Trophoblast cell (in vitro differentiated cells and primary cell): ENCODE results near the gene DENND4A.

ENCODE experiments used
- DNase-seq, 2 donors: peaks; one replicate each; pipeline ENCODE4 v3.0.0-alpha.2; 2016
- H2AFZ ChIP-seq: 2 replicates; pipeline ENCODE4 v1.6.1; 2013; ENCODE audit warnings: low read length, moderate library complexity, mild to moderate bottlenecking; ENCODE audit not compliant: insufficient read depth, poor library complexity
- H2AK5ac ChIP-seq: 2 replicates; pipeline ENCODE4 v1.6.1; 2013; ENCODE audit warnings: mild to moderate bottlenecking, low read length
- H2BK120ac ChIP-seq: 2 replicates; pipeline ENCODE4 v1.6.1; 2013; ENCODE audit warnings: low read length, mild to moderate bottlenecking, moderate library complexity; ENCODE audit not compliant: insufficient read depth, poor library complexity
- H2BK12ac ChIP-seq: 2 replicates; pipeline ENCODE4 v1.6.1; 2013; ENCODE audit warnings: mild to moderate bottlenecking, low read length, moderate library complexity
- H2BK5ac ChIP-seq: 2 replicates; pipeline ENCODE4 v1.6.1; 2013; ENCODE audit warnings: low read length, low read depth, moderate library complexity, mild to moderate bottlenecking; ENCODE audit not compliant: poor library complexity
- H3K14ac ChIP-seq: 2 replicates; pipeline ENCODE4 v1.6.1; 2013; ENCODE audit warnings: mild to moderate bottlenecking, low read length
- H3K18ac ChIP-seq: 2 replicates; pipeline ENCODE4 v1.6.1; 2013; ENCODE audit warnings: mild to moderate bottlenecking, low read length
- H3K23ac ChIP-seq: 2 replicates; pipeline ENCODE4 v1.6.1; 2013; ENCODE audit warnings: low read length
- H3K27ac ChIP-seq: 2 replicates; pipeline ENCODE4 v1.5.1; 2013; ENCODE audit warnings: low read depth, mild to moderate bottlenecking, inconsistent platforms, low read length, moderate library complexity
- H3K27me3 ChIP-seq: 2 replicates; pipeline ENCODE4 v1.6.1; 2013; ENCODE audit warnings: inconsistent platforms, mild to moderate bottlenecking, low read length, moderate library complexity; ENCODE audit not compliant: insufficient read depth
- H3K36me3 ChIP-seq, 2 experiments: 1 replicate in 1 of 2; 2 replicates in 1 of 2; pipeline ENCODE4 v1.6.1; 2013; ENCODE audit warnings: low read length in 2 of 2, mild to moderate bottlenecking in 2 of 2, moderate library complexity in 1 of 2; ENCODE audit not compliant: insufficient read depth in 2 of 2, control insufficient read depth in 1 of 2
- H3K4ac ChIP-seq: 2 replicates; pipeline ENCODE4 v1.6.1; 2013; ENCODE audit warnings: low read depth, mild to moderate bottlenecking, low read length, moderate library complexity
- H3K4me1 ChIP-seq, 2 experiments: 1 replicate in 1 of 2; 2 replicates in 1 of 2; pipeline ENCODE4 v1.6.1; 2013; ENCODE audit warnings: low read length in 2 of 2, mild to moderate bottlenecking in 2 of 2, moderate library complexity in 1 of 2; ENCODE audit not compliant: insufficient read depth in 2 of 2, control insufficient read depth in 1 of 2
- H3K4me2 ChIP-seq: 2 replicates; pipeline ENCODE4 v1.6.1; 2013; ENCODE audit warnings: inconsistent platforms, mild to moderate bottlenecking, low read length, moderate library complexity
- H3K4me3 ChIP-seq: 2 replicates; pipeline ENCODE4 v1.5.1; 2013; ENCODE audit warnings: mild to moderate bottlenecking, low read depth, low read length, inconsistent platforms
- H3K79me1 ChIP-seq: one replicate; pipeline ENCODE4 v1.6.1; 2013; ENCODE audit warnings: low read length
- H3K79me2 ChIP-seq: 2 replicates; pipeline ENCODE4 v1.6.1; 2013; ENCODE audit warnings: low read length, mild to moderate bottlenecking; ENCODE audit not compliant: control insufficient read depth, insufficient read depth, poor library complexity
- H3K9ac ChIP-seq: 2 replicates; pipeline ENCODE4 v1.6.1; 2013; ENCODE audit warnings: mild to moderate bottlenecking, low read length
- H3K9me3 ChIP-seq: 2 replicates; pipeline ENCODE4 v1.6.1; 2013; ENCODE audit warnings: low read depth, mild to moderate bottlenecking, control low read depth, inconsistent platforms, low read length; ENCODE audit not compliant: insufficient read depth
- H4K12ac ChIP-seq: 2 replicates; pipeline ENCODE4 v1.6.1; 2013; ENCODE audit warnings: low read depth, mild to moderate bottlenecking, low read length, moderate library complexity
- H4K8ac ChIP-seq: 2 replicates; pipeline ENCODE4 v1.6.1; 2013; ENCODE audit warnings: low read depth, mild to moderate bottlenecking, low read length, moderate library complexity
- H4K91ac ChIP-seq: one replicate; pipeline ENCODE4 v1.6.1; 2013; ENCODE audit warnings: low read depth, mild to moderate bottlenecking, low read length, moderate library complexity
- WGBS: extraction: QIAGEN DNeasy Blood & Tissue Kit; methylation state at CpG from one replicate; pipeline ENCODE4 v1.1.7; 2013; ENCODE audit warnings: missing lambda C conversion rate; ENCODE audit not compliant: insufficient read length, insufficient coverage; ENCODE audit errors: extremely low coverage; 5-methylcytosine and 5-hydroxymethylcytosine counted together

DENND4A gene

GRCh38 chr15:65766422-65767263, 25.4 kb downstream of the DENND4A start:
- no CpG with 5 or more reads among the region's 3 CpGs for WGBS
- Histone ChIP-seq H4K8ac (no peak overlapping the region), H2BK120ac (no peak overlapping the region), H3K36me3 (no peaks in the 10 kb centered on the region), H3K4me2 (no peak overlapping the region), H2BK5ac (no peak overlapping the region), H2AFZ (no peak overlapping the region), H3K14ac (no peak overlapping the region), H3K9me3 (no peaks in the 10 kb centered on the region), H3K4me3 (no peak overlapping the region), H3K9ac (no peak overlapping the region), H4K12ac (no peak overlapping the region), H3K18ac (no peak overlapping the region), H3K23ac (no peak overlapping the region), H3K27me3 (no peaks in the 10 kb centered on the region), H4K91ac (no peak overlapping the region), H2BK12ac (no peak overlapping the region), H3K79me1 (no peaks in the 10 kb centered on the region), H3K4me1 (no peaks in the 10 kb centered on the region), H3K79me2 (no peaks in the 10 kb centered on the region), H2AK5ac (no peak overlapping the region), H3K4ac (no peak overlapping the region), H3K27ac (no peak overlapping the region)
- no peak for DNase-seq

- Histone ChIP-seq H4K91ac (no peak overlapping the region), H2BK120ac (no peak overlapping the region), H3K79me2 (no peaks in the 10 kb centered on the region), H2BK12ac (no peak overlapping the region), H3K18ac (no peak overlapping the region), H3K27ac (no peak overlapping the region), H3K36me3 (no peaks in the 10 kb centered on the region), H3K14ac (no peak overlapping the region), H4K12ac (no peak overlapping the region), H3K23ac (no peak overlapping the region), H4K8ac (no peak overlapping the region), H3K9ac (no peak overlapping the region), H3K4me2 (no peak overlapping the region), H3K4me3 (no peak overlapping the region), H3K79me1 (no peaks in the 10 kb centered on the region), H3K4ac (no peak overlapping the region), H3K27me3 (no peaks in the 10 kb centered on the region), H3K4me1 (no peaks in the 10 kb centered on the region), H2AK5ac (no peak overlapping the region), H2AFZ (no peak overlapping the region), H3K9me3 (no peaks in the 10 kb centered on the region), H2BK5ac (no peak overlapping the region)
- no CpG with 5 or more reads among the region's 2 CpGs for WGBS
- no peak for DNase-seq
These were observed 27.0 kb downstream of the DENND4A start for GRCh38 chr15:65765106-65765505.

- H2BK5ac ChIP-seq = no peak overlapping the region
- H3K9me3 ChIP-seq = no peaks in the 10 kb centered on the region
- H3K27ac ChIP-seq = no peak overlapping the region
- no peak overlapping the region for H3K14ac ChIP-seq
- H4K12ac ChIP-seq = no peak overlapping the region
- H3K4me3 ChIP-seq = no peak overlapping the region
- H3K18ac ChIP-seq = no peak overlapping the region
- DNase-seq = no peak
- H3K79me2 ChIP-seq = no peaks in the 10 kb centered on the region
- H3K4ac ChIP-seq = no peak overlapping the region
- no peak overlapping the region for H2AK5ac ChIP-seq
- H4K8ac ChIP-seq = no peak overlapping the region
- H3K27me3 ChIP-seq = no peaks in the 10 kb centered on the region
- H3K9ac ChIP-seq = no peak overlapping the region
- no peaks in the 10 kb centered on the region for H3K79me1 ChIP-seq
- no peak overlapping the region for H3K4me2 ChIP-seq
- no peak overlapping the region for H4K91ac ChIP-seq
- no CpG with 5 or more reads among the region's 5 CpGs for WGBS
- H3K36me3 ChIP-seq = no peaks in the 10 kb centered on the region
- H3K23ac ChIP-seq = no peak overlapping the region
- H2AFZ ChIP-seq = no peak overlapping the region
- H3K4me1 ChIP-seq = no peaks in the 10 kb centered on the region
- no peak overlapping the region for H2BK120ac ChIP-seq
- no peak overlapping the region for H2BK12ac ChIP-seq
These were observed 28.9 kb downstream of the DENND4A start for GRCh38 chr15:65762914-65763787.

- no peak overlapping the region for H3K9ac ChIP-seq
- H3K4me3 ChIP-seq = no peak overlapping the region
- no peak overlapping the region for H4K12ac ChIP-seq
- H3K4ac ChIP-seq = no peak overlapping the region
- H3K14ac ChIP-seq = no peak overlapping the region
- WGBS = no CpG with 5 or more reads among the region's 3 CpGs
- no peak overlapping the region for H4K91ac ChIP-seq
- no peak overlapping the region for H2BK5ac ChIP-seq
- no peak overlapping the region for H2BK12ac ChIP-seq
- H3K27me3 ChIP-seq = no peaks in the 10 kb centered on the region
- H3K23ac ChIP-seq = no peak overlapping the region
- H3K9me3 ChIP-seq = no peaks in the 10 kb centered on the region
- no peak overlapping the region for H3K4me2 ChIP-seq
- no peak for DNase-seq
- no peak overlapping the region for H2AFZ ChIP-seq
- H3K79me2 ChIP-seq = no peaks in the 10 kb centered on the region
- no peaks in the 10 kb centered on the region for H3K79me1 ChIP-seq
- H4K8ac ChIP-seq = no peak overlapping the region
- H3K27ac ChIP-seq = no peak overlapping the region
- H3K4me1 ChIP-seq = no peaks in the 10 kb centered on the region
- no peak overlapping the region for H2AK5ac ChIP-seq
- no peak overlapping the region for H3K18ac ChIP-seq
- no peaks in the 10 kb centered on the region for H3K36me3 ChIP-seq
- no peak overlapping the region for H2BK120ac ChIP-seq
These were observed 29.7 kb downstream of the DENND4A start for GRCh38 chr15:65762399-65762798.
